Coronary artery (tissue), 2 donors: Measurements from ENCODE around the gene SMARCAL1.

Source experiments
- DNase-seq: peaks from one replicate; pipeline ENCODE4 v3.0.0-alpha.2; 2017; ENCODE audit warnings: low spot score
- H3K27ac ChIP-seq, 2 donors: fragments of 200-600 bp; sonication (generic); one replicate each; pipeline ENCODE4 v1.5.1; 2016 to 2019
- H3K4me3 ChIP-seq: fragments of 200-600 bp; sonication (generic); 2 replicates; pipeline ENCODE4 v1.5.1; 2016; ENCODE audit warnings: mild to moderate bottlenecking, moderate library complexity
- CTCF ChIP-seq: fragments of 200-600 bp; sonication (generic); IDR thresholded peaks from one replicate; pipeline ENCODE4 v1.5.1; 2019; ENCODE audit warnings: antibody characterized with exemption

The SMARCAL1 gene

GRCh38 chr2:216453955-216454614 is 41.8 kb downstream of the SMARCAL1 start:
- TF ChIP-seq CTCF = no peak
- Histone ChIP-seq H3K27ac (no peak overlapping the region), H3K4me3 (no peak overlapping the region)
- no peak for DNase-seq

GRCh38 chr2:216463148-216463547 is 50.9 kb downstream of the SMARCAL1 start:
- TF ChIP-seq CTCF = no peak
- no peak overlapping the region for H3K4me3 ChIP-seq
- H3K27ac ChIP-seq = no peak overlapping the region
- DNase-seq = no peak

GRCh38 chr2:216464104-216464720 is 51.9 kb downstream of the SMARCAL1 start:
- no peak overlapping the region for H3K27ac ChIP-seq

GRCh38 chr2:216465579-216466195 is 53.4 kb downstream of the SMARCAL1 start:
- Histone ChIP-seq H3K4me3 (no peak overlapping the region), H3K27ac (no peak overlapping the region)
- TF ChIP-seq CTCF = no peak
- DNase-seq = no peak

More at GRCh38 chr2:216464104-216464720, 51.9 kb downstream of the SMARCAL1 start:
- TF ChIP-seq CTCF = no peak
- no peak overlapping the region for H3K4me3 ChIP-seq
- DNase-seq = no peak

- no peak for DNase-seq
- H3K4me3 ChIP-seq = no peak overlapping the region
- TF ChIP-seq CTCF = no peak
- H3K27ac ChIP-seq = no peak overlapping the region
Measured at GRCh38 chr2:216467845-216468244, 55.6 kb downstream of the SMARCAL1 start.

GRCh38 chr2:216469661-216470060 is 57.4 kb downstream of the SMARCAL1 start:
- no peak overlapping the region for H3K27ac ChIP-seq
- no peak for TF ChIP-seq CTCF

GRCh38 chr2:216473187-216473586 is 60.9 kb downstream of the SMARCAL1 start:
- Histone ChIP-seq H3K4me3 (no peak overlapping the region), H3K27ac (no peak overlapping the region)
- DNase-seq = no peak
- TF ChIP-seq CTCF = no peak

More at GRCh38 chr2:216469661-216470060, 57.4 kb downstream of the SMARCAL1 start:
- no peak overlapping the region for H3K4me3 ChIP-seq
- DNase-seq = no peak
